HCT116 (cell line): ENCODE results near the gene NUDC.

Source experiments
- CTCF ChIP-seq, 3 experiments: fragments of 200-600 bp in 1 of 3; sonication (generic) in 1 of 3; IDR thresholded peaks in 2 of 3; conservative IDR thresholded peaks in 1 of 3; 2 replicates each; pipeline ENCODE4 v1.5.1; 2012 to 2017; ENCODE audit warnings: low read depth in 2 of 3, low read length in 2 of 3, antibody characterized with exemption in 1 of 3, borderline replicate concordance in 1 of 3, control low read depth in 1 of 3, mild to moderate bottlenecking in 1 of 3, mixed read lengths in 1 of 3, mixed run types in 1 of 3, moderate library complexity in 1 of 3; ENCODE audit not compliant: insufficient read depth in 1 of 3
- ELF1 ChIP-seq: IDR thresholded peaks from 2 replicates; pipeline ENCODE4 v1.6.1; 2012; ENCODE audit warnings: low read depth, borderline replicate concordance
- EZH2 ChIP-seq: fragments of 200-600 bp; sonication (generic); IDR thresholded peaks from 2 replicates; pipeline ENCODE4 v1.6.1; 2017; ENCODE audit warnings: antibody characterized with exemption, mixed run types
- EZH2phosphoT487 ChIP-seq: fragments of 200-600 bp; IDR thresholded peaks from 2 replicates; pipeline ENCODE4 v1.6.1; 2018; ENCODE audit warnings: antibody characterized with exemption, borderline replicate concordance
- JUND ChIP-seq: IDR thresholded peaks from 2 replicates; pipeline ENCODE4 v1.6.1; 2012
- MAX ChIP-seq: IDR thresholded peaks from 2 replicates; pipeline ENCODE4 v1.6.1; 2012
- POLR2A ChIP-seq: IDR thresholded peaks from 2 replicates; pipeline ENCODE4 v1.7.0; 2011; ENCODE audit warnings: borderline replicate concordance; ENCODE audit not compliant: insufficient read depth, insufficient read length; ENCODE audit errors: extremely low read depth
- POLR2AphosphoS5 ChIP-seq: IDR thresholded peaks from 2 replicates; pipeline ENCODE4 v1.6.1; 2011; ENCODE audit warnings: mild to moderate bottlenecking, low read depth, low read length, moderate library complexity
- TCF7L2 ChIP-seq: IDR thresholded peaks from 2 replicates; pipeline ENCODE4 v1.7.0; 2011; ENCODE audit warnings: borderline replicate concordance, inconsistent platforms; ENCODE audit not compliant: insufficient read depth, insufficient read length; ENCODE audit errors: extremely low read depth

GRCh38 chr1:26897351-26897750 is 24.2 kb upstream of the NUDC start:
- TF ChIP-seq CTCF (IDR thresholded peaks at IDR 0.05 in 2 of 3, conservative IDR thresholded peaks at IDR 0.05 in 1 of 3; ENCODE audit: borderline replicate concordance in 1 of 3, insufficient read depth in 1 of 3, low read depth in 2 of 3, low read length in 2 of 3) (no peak), ELF1 (no peak), JUND (no peak), EZH2 (no peak), POLR2AphosphoS5 (no peak), EZH2phosphoT487 (no peak), POLR2A (no peak), TCF7L2 (no peak), MAX (no peak)
